Left ventricle myocardium inferior (tissue), 1 donor: ENCODE data around the gene RAPGEF4. TPM values are rescaled to one million over a fixed set of nuclear protein-coding genes. Genes with fewer than 3 reads are reported as not detected.

Experiments used
- DNase-seq: peaks from one replicate; pipeline ENCODE4 v3.0.0-alpha.2; 2020
- H3K27ac ChIP-seq: fragments of 200-600 bp; replicated peaks from 2 replicates; pipeline ENCODE4 v1.8.0; 2021
- H3K27me3 ChIP-seq: fragments of 200-600 bp; 2 replicates; pipeline ENCODE4 v1.8.0; 2021; ENCODE audit warnings: low read depth
- H3K36me3 ChIP-seq: fragments of 200-600 bp; 2 replicates; pipeline ENCODE4 v1.8.0; 2021
- H3K4me1 ChIP-seq: fragments of 200-600 bp; 2 replicates; pipeline ENCODE4 v1.8.0; 2021
- H3K4me3 ChIP-seq: fragments of 200-600 bp; 2 replicates; pipeline ENCODE4 v1.8.0; 2021; ENCODE audit warnings: mild to moderate bottlenecking, moderate library complexity
- H3K9me3 ChIP-seq: fragments of 200-600 bp; replicated peaks from 2 replicates; pipeline ENCODE4 v1.8.0; 2021
- CTCF ChIP-seq: fragments of 200-600 bp; IDR thresholded peaks from 2 replicates; pipeline ENCODE4 v1.8.0; 2021; ENCODE audit warnings: antibody characterized with exemption, mild to moderate bottlenecking, borderline replicate concordance
- intact Hi-C: fragments of 100-400 bp; cut with micrococcal nuclease; formaldehyde crosslinking; loops from one replicate; pipeline ENCODE4 v1.11.0; 2022
- total RNA-seq: library from RNA; stranded (reverse); fragmentation: NEBNext Ultra II Directional; extraction: Animal tissue kit (Norgen Biotek cat#: 25700); gene quantifications from one replicate; pipeline ENCODE4 v1.2.1, GENCODE V29; 2021
- donor health status: DM: no; HTN: yes; CAD: no; lungs with severe emphysema.

Gene RAPGEF4
- total RNA-seq, 1 donor from 2014 or later = 3.7 TPM

- no peak overlapping the region for H3K4me3 ChIP-seq
- no peaks in the 10 kb centered on the region for H3K9me3 ChIP-seq
- intact Hi-C loops = no loop called here
- H3K36me3 ChIP-seq = no peaks in the 10 kb centered on the region
- no peak for DNase-seq
- H3K27me3 ChIP-seq = no peaks in the 10 kb centered on the region
- TF ChIP-seq CTCF = no peak
- peaks cover 5% of the 10 kb centered on the region for H3K4me1 ChIP-seq
- H3K27ac ChIP-seq = no peak overlapping the region
Measured at GRCh38 chr2:172812158-172812744, 76.6 kb downstream of the RAPGEF4 start.

- intact Hi-C loops = no loop called here
- H3K27ac ChIP-seq = no peak overlapping the region
- peaks cover 5% of the 10 kb centered on the region for H3K4me1 ChIP-seq
- TF ChIP-seq CTCF = peak; percentile 67
- no peaks in the 10 kb centered on the region for H3K36me3 ChIP-seq
- H3K4me3 ChIP-seq = no peak overlapping the region
- H3K27me3 ChIP-seq = no peaks in the 10 kb centered on the region
- DNase-seq = no peak
- no peaks in the 10 kb centered on the region for H3K9me3 ChIP-seq
Measured at GRCh38 chr2:172813314-172813888, 77.8 kb downstream of the RAPGEF4 start.

GRCh38 chr2:172817411-172817810, 81.8 kb downstream of the RAPGEF4 start:
- H3K4me1 ChIP-seq = peaks cover 21% of the 10 kb centered on the region
- no peaks in the 10 kb centered on the region for H3K36me3 ChIP-seq
- no peak overlapping the region for H3K4me3 ChIP-seq
- no peaks in the 10 kb centered on the region for H3K27me3 ChIP-seq
- TF ChIP-seq CTCF = no peak
- H3K27ac ChIP-seq = no peak overlapping the region
- intact Hi-C loops = no loop called here
- H3K9me3 ChIP-seq = no peaks in the 10 kb centered on the region
- DNase-seq = no peak

GRCh38 chr2:172819943-172820342, 84.3 kb downstream of the RAPGEF4 start:
- no peaks in the 10 kb centered on the region for H3K36me3 ChIP-seq
- no peak overlapping the region for H3K4me3 ChIP-seq
- H3K27ac ChIP-seq = no peak overlapping the region
- H3K27me3 ChIP-seq = no peaks in the 10 kb centered on the region
- peaks cover 24% of the 10 kb centered on the region for H3K4me1 ChIP-seq
- intact Hi-C loops = no loop called here
- H3K9me3 ChIP-seq = no peaks in the 10 kb centered on the region
- no peak for DNase-seq
- TF ChIP-seq CTCF = no peak

GRCh38 chr2:172821370-172822338, 86.0 kb downstream of the RAPGEF4 start:
- no peak for TF ChIP-seq CTCF
- no peak for DNase-seq
- Histone ChIP-seq H3K36me3 (no peaks in the 10 kb centered on the region), H3K27me3 (no peaks in the 10 kb centered on the region), H3K27ac (peak overlapping the region; percentile 70), H3K4me3 (peak overlapping the region; percentile 60), H3K4me1 (peaks cover 20% of the 10 kb centered on the region), H3K9me3 (no peaks in the 10 kb centered on the region)
- intact Hi-C loops = no loop called here
